ENCODE measurements around the gene LRP1.

LRP1 gene

GRCh38 chr12:57248934-57249742 lies 120.9 kb downstream of the LRP1 start:
- no peak for DNase-seq (ENCODE audit: low read depth, low spot score)

- DNase-seq (ENCODE audit: low read depth, low spot score) = no peak
Observed at GRCh38 chr12:57250541-57250940, 122.3 kb downstream of the LRP1 start.

GRCh38 chr12:57250956-57251355 lies 122.7 kb downstream of the LRP1 start, which contains the start of gene STAC3:
TSS of gene STAC3 (minus strand) at chr12:57251187. CDS start at chr12:57249636, 1,551 bp downstream.
- no peak for DNase-seq (ENCODE audit: low read depth, low spot score)

DNA sequence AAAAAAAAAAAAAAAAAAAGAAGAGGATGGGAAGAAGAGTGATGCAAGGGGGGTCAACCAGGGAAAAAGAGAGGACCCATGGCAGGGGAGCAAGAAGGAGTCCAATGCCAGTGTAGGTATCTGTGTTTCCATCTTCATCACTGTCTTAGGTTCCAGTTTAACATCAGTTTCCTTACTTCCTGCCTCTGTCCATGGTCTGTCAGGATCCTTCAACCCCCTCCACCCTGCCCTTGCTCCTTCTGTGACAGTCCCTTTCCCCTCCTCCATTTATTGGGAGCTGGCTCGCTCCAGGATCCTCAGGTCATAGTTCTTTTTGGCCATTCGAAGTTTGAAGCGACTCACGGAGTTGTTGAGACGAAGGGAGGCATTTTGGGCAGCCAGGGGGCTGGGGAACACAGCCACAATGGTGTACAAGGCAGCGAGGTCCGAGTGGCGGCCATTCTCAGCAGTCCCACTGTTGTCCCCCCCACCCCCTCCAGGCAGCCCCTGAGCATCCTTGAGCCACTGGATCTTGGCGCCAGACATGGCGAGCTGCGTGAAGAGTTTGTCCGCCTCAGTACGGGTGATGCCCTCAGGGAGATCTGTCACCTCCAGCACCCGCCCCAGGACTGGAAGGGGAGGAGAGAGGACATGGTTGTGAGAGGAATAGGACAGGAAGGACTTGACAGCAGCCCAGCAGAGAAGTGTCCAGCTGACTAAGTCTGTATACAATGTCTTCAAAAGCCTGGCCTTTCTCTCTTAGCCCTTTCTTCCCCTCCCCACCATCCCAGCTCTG lies 126.4 kb downstream of the LRP1 start:
- no peak for DNase-seq (ENCODE audit: low read depth, low spot score)

DNA sequence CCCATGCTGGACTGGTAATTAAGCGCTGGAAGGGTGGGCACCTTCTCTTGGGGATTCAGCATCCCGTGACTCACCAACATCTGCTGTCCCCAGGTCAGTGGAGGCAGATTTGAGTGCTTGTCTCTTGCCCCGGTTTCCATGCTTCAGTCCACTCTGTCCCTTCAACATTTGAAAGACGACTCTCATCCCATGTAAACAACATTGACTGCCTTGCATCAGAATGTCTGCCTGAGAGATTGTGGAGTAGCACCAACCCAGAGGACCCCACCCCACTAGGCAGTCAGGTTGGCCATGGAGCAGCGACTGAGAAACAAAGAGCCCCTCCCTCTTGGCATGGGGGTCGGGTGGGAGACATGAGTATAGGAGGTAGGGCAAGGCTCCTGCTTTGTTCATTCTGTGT lies 127.6 kb downstream of the LRP1 start:
- DNase-seq (ENCODE audit: low read depth, low spot score) = no peak

DNA sequence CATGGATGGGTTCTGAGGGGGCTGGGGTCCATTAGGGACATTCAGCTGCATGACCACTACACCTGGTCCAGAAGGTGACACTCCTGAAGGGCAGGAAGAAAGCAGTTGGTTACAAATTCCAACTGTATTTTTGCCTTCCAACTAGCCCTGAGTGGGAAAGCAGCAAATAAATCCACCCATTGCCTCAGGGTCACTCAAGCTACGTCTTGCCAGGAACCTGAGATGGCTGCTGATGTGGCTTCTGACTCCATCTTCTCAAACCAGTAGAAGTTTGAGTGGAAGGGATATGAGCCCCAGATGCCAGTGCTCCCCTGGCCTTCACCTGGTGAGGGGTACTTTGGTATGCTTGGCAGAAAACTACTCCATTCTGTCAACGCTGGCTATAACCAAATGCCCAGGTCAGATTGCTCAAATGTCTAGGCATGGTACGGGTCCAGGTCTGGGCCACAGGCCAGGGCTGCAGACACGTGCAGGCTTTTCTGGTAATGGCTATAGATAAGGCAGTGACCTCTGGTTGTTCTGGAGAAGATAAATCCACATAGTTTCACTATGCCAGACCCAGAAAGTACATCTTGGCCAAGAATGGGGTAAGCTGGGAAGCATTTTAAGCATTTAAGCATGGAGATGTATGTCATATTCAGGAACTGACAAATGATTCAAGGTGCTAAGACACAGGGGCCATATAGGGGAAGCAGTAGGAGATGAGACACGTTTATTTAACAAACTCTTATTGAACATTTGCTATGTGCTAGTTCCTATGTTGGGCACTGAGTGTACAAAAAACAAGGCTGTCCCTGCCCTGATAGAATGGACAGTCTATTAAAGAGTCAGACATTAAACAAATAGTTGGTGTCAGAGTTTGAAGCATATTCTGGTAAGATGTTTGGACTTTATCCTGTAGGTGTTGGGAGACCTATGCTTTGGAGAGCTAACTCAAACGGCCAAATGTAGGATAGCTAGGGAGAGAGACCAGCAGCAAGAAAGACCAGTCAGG lies 131.0 kb downstream of the LRP1 start:
- no peak for DNase-seq (ENCODE audit: low read depth, low spot score)

- no peak for DNase-seq (ENCODE audit: low read depth, low spot score)
Observed at GRCh38 chr12:57260366-57260765, 132.1 kb downstream of the LRP1 start.

- no peak for DNase-seq (ENCODE audit: low read depth, low spot score)
Observed at GRCh38 chr12:57261428-57261865, 133.2 kb downstream of the LRP1 start.

- DNase-seq (ENCODE audit: low read depth, low spot score) = no peak
Observed at GRCh38 chr12:57262126-57262822, 134.0 kb downstream of the LRP1 start.
